HepG2 (cell line): ENCODE results near the gene CSNK1D. TPM values are rescaled to one million over a fixed set of nuclear protein-coding genes. Genes with fewer than 3 reads are reported as not detected.
A peak's percentile ranks its signal among the peaks of the same experiment; 100 is the strongest.

Experiments used
- ATAC-seq: fragments of 200-7000 bp; cut with Tn5 transposase; 3 replicates; pipeline ENCODE4 v1.9.1; 2020; ENCODE audit warnings: mild to moderate bottlenecking, moderate library complexity
- BruUV-seq: library from RNA; stranded (reverse); fragments of 400-500 nt; replicated peaks from 2 replicates; lab custom pipeline; 2021; lab: Mats Ljungman, UMichigan
- CTCF ChIA-PET: fragments of 300-600 bp; formaldehyde crosslinking; extraction: SDS; loops from one replicate; lab custom pipeline; 2021; ENCODE audit warnings: low total read pairs, inconsistent platforms, low intra/inter-chr PET ratio; lab: Yijun Ruan, JAX
- POLR2A ChIA-PET: fragments of 350-600 bp; sonication (Branson Sonifier 250); formaldehyde crosslinking; loops from one replicate; lab custom pipeline; 2020; ENCODE audit warnings: antibody characterized with exemption, inconsistent platforms; lab: Yijun Ruan, JAX
- DNase-seq: peaks from one replicate; pipeline ENCODE4 v3.0.0-alpha.2; 2015; ENCODE audit warnings: low spot score
- FAIRE-seq: peaks from 3 replicates; lab custom pipeline; 2011; peaks lifted over from hg19 to GRCh38; lab: Jason Lieb, UNC
- H2AFZ ChIP-seq: one replicate; pipeline ENCODE4 v1.6.1; 2011; ENCODE audit warnings: low read length, inconsistent platforms
- H3K27ac ChIP-seq: fragments of 300-600 bp; 3 replicates; pipeline ENCODE4 v1.8.0; 2011; ENCODE audit warnings: mixed run types, mild to moderate bottlenecking, mixed read lengths, low read length, inconsistent platforms; ENCODE audit not compliant: insufficient read depth; ENCODE audit errors: extremely low read length
- H3K27me3 ChIP-seq, 2 experiments: fragments of 200-600 bp in 1 of 2; 2 replicates in 1 of 2; 3 replicates in 1 of 2; pipeline versions ENCODE4 v1.6.0 to v1.8.0; 2011; ENCODE audit warnings: low read length in 2 of 2, mild to moderate bottlenecking in 2 of 2, moderate library complexity in 2 of 2, inconsistent platforms in 1 of 2; ENCODE audit not compliant: insufficient read depth in 2 of 2, control insufficient read depth in 1 of 2
- H3K36me3 ChIP-seq, 2 experiments: fragments of 200-600 bp in 1 of 2; replicated peaks in 1 of 2; 2 replicates in 1 of 2; 3 replicates in 1 of 2; pipeline versions ENCODE4 v1.5.1 to v1.8.0; 2011; ENCODE audit warnings: low read length in 2 of 2, inconsistent platforms in 1 of 2; ENCODE audit not compliant: insufficient read depth in 2 of 2, control insufficient read depth in 1 of 2
- H3K4me1 ChIP-seq: 2 replicates; pipeline ENCODE4 v1.5.1; 2012; ENCODE audit warnings: low read length, inconsistent platforms; ENCODE audit not compliant: insufficient read depth
- H3K4me2 ChIP-seq: 2 replicates; pipeline ENCODE4 v1.6.0; 2011; ENCODE audit warnings: low read depth, low read length, inconsistent platforms
- H3K4me3 ChIP-seq, 3 experiments: fragments of 200-600 bp in 1 of 3; sonication (generic), shearing (Covaris generic) in 1 of 3; replicated peaks in 1 of 3; 2 replicates each; pipeline ENCODE4 v1.5.1; 2011 to 2016; ENCODE audit warnings: low read length in 3 of 3, inconsistent platforms in 2 of 3, low read depth in 2 of 3, mild to moderate bottlenecking in 2 of 3, control low read depth in 1 of 3, mixed read lengths in 1 of 3; ENCODE audit not compliant: insufficient read depth in 1 of 3
- H3K79me2 ChIP-seq: one replicate; pipeline ENCODE4 v1.6.1; 2011; ENCODE audit warnings: low read length, inconsistent platforms; ENCODE audit not compliant: insufficient read depth
- H3K9ac ChIP-seq: 2 replicates; pipeline ENCODE4 v1.6.0; 2011; ENCODE audit warnings: mild to moderate bottlenecking, low read depth, low read length, inconsistent platforms; ENCODE audit not compliant: insufficient read depth
- H3K9me3 ChIP-seq: 2 replicates; pipeline ENCODE4 v1.5.1; 2012; ENCODE audit warnings: mild to moderate bottlenecking, low read length
- H4K20me1 ChIP-seq: 2 replicates; pipeline ENCODE4 v1.6.0; 2011; ENCODE audit warnings: inconsistent platforms, mild to moderate bottlenecking, low read length, moderate library complexity; ENCODE audit not compliant: insufficient read depth
- ARNT2 ChIP-seq: sonication (generic); formaldehyde crosslinking; IDR thresholded peaks from 2 replicates; pipeline ENCODE4 v1.8.0; 2022; ENCODE audit warnings: mild to moderate bottlenecking, low read depth, missing genetic modification reagents, moderate library complexity
- CEBPG ChIP-seq: IDR thresholded peaks from 2 replicates; pipeline ENCODE4 v1.6.1; 2016
- HDAC6 ChIP-seq: fragments of 200-600 bp; sonication (generic); IDR thresholded peaks from 2 replicates; pipeline ENCODE4 v1.7.0; 2017; ENCODE audit warnings: mild to moderate bottlenecking, antibody characterized with exemption, low read length, low read depth
- PHB2 ChIP-seq: fragments of 450-650 bp; IDR thresholded peaks from 2 replicates; pipeline ENCODE4 v1.6.1; 2018; ENCODE audit not compliant: partially characterized antibody
- SNAPC2 ChIP-seq: sonication (generic); formaldehyde crosslinking; IDR thresholded peaks from 2 replicates; pipeline ENCODE4 v1.8.1; 2022; ENCODE audit warnings: mild to moderate bottlenecking, missing genetic modification reagents
- TEAD2 ChIP-seq: sonication (generic); formaldehyde crosslinking; IDR thresholded peaks from 2 replicates; pipeline ENCODE4 v1.9.0; 2021; ENCODE audit warnings: missing genetic modification reagents
- TEAD3 ChIP-seq: optimal IDR thresholded peaks from 2 replicates; pipeline ENCODE3; 2016; ENCODE audit warnings: borderline replicate concordance
- ZNF296 ChIP-seq: sonication (generic); formaldehyde crosslinking; conservative IDR thresholded peaks from 2 replicates; pipeline ENCODE4 v1.5.0; 2020; ENCODE audit warnings: mild to moderate bottlenecking, missing genetic modification reagents
- ZNF446 ChIP-seq: sonication (generic); formaldehyde crosslinking; IDR thresholded peaks from 2 replicates; pipeline ENCODE4 v1.5.0; 2020; ENCODE audit warnings: mild to moderate bottlenecking, missing genetic modification reagents
- ZNF564 ChIP-seq: sonication (generic); formaldehyde crosslinking; IDR thresholded peaks from 2 replicates; pipeline ENCODE4 v1.8.1; 2023; ENCODE audit warnings: mild to moderate bottlenecking, missing genetic modification reagents
- ZNF567 ChIP-seq: sonication (generic); formaldehyde crosslinking; IDR thresholded peaks from 2 replicates; pipeline ENCODE4 v1.8.1; 2023; ENCODE audit warnings: mild to moderate bottlenecking, missing genetic modification reagents, borderline replicate concordance
- ZNF619 ChIP-seq: sonication (generic); formaldehyde crosslinking; IDR thresholded peaks from 2 replicates; pipeline ENCODE4 v1.4.0; 2020; ENCODE audit warnings: mild to moderate bottlenecking, missing genetic modification reagents
- ZNF816 ChIP-seq: sonication (generic); formaldehyde crosslinking; IDR thresholded peaks from 2 replicates; pipeline ENCODE4 v1.8.0; 2022; ENCODE audit warnings: missing genetic modification reagents, mild to moderate bottlenecking, borderline replicate concordance
- WGBS: methylation state at CpG from one replicate; pipeline ENCODE4 v1.1.6; 2017; ENCODE audit warnings: low lambda C conversion rate; 5-methylcytosine and 5-hydroxymethylcytosine counted together
- in situ Hi-C: cut with HindIII; loops from 2 replicates; pipeline ENCODE4 v1.10.0; 2017; ENCODE audit warnings: low pct_unique_long_range_greater_than_20kb; ENCODE audit not compliant: extremely low pct_ligation_motif_present
- intact Hi-C: fragments of 100-400 bp; cut with micrococcal nuclease; formaldehyde crosslinking; loops from one replicate; pipeline ENCODE4 v1.10.0; 2022; ENCODE audit not compliant: unreplicated experiment
- polyA plus RNA-seq, 8 experiments: library from polyadenylated mRNA; depleted of rRNA in 3 of 8; stranded (reverse) in 7 of 8; unstranded in 1 of 8; fragments of >200 nt; fragmentation: Illumina TruSeq in 4 of 8; extraction: Trizol in 4 of 8; gene quantifications; 2 replicates each; pipeline versions ENCODE4 v1.2.1 to v1.2.3, GENCODE V29; 2011 to 2016; ENCODE audit warnings: low read depth in 4 of 8, missing spikeins in 1 of 8, mixed read lengths in 1 of 8; ENCODE audit not compliant: insufficient read depth in 1 of 8
- total RNA-seq, 5 experiments: library from RNA; depleted of rRNA; stranded (reverse); fragments of >200 nt; fragmentation: Illumina TruSeq; extraction: Trizol; gene quantifications; 2 replicates each; pipeline ENCODE4 v1.2.3, GENCODE V29; 2016; ENCODE audit warnings: low read depth in 1 of 5
- TF ChIP-seq, protein P1 (sequence below): sonication (generic); formaldehyde crosslinking; conservative IDR thresholded peaks from 2 replicates; pipeline ENCODE4 v1.8.0; 2022; ENCODE audit warnings: mild to moderate bottlenecking, moderate library complexity, missing genetic modification reagents
- TF ChIP-seq, protein P2 (sequence below): sonication (generic); formaldehyde crosslinking; IDR thresholded peaks from 2 replicates; pipeline ENCODE4 v1.5.0; 2020; ENCODE audit warnings: mild to moderate bottlenecking, low read depth, missing genetic modification reagents, borderline replicate concordance
- TF ChIP-seq, protein P3 (sequence below): sonication (generic); formaldehyde crosslinking; IDR thresholded peaks from 2 replicates; pipeline ENCODE4 v1.8.1; 2023; ENCODE audit warnings: mild to moderate bottlenecking, missing genetic modification reagents
- TF ChIP-seq, protein P4 (sequence below): sonication (generic); formaldehyde crosslinking; IDR thresholded peaks from 2 replicates; pipeline ENCODE4 v1.5.0; 2020; ENCODE audit warnings: mild to moderate bottlenecking, missing genetic modification reagents

Gene CSNK1D
- total and polyA plus RNA-seq, 2 of the 13 experiments (the other 11 are each of a cell fraction or from before 2014, with no cell fraction given), result 31.5 to 128 TPM

DNA sequence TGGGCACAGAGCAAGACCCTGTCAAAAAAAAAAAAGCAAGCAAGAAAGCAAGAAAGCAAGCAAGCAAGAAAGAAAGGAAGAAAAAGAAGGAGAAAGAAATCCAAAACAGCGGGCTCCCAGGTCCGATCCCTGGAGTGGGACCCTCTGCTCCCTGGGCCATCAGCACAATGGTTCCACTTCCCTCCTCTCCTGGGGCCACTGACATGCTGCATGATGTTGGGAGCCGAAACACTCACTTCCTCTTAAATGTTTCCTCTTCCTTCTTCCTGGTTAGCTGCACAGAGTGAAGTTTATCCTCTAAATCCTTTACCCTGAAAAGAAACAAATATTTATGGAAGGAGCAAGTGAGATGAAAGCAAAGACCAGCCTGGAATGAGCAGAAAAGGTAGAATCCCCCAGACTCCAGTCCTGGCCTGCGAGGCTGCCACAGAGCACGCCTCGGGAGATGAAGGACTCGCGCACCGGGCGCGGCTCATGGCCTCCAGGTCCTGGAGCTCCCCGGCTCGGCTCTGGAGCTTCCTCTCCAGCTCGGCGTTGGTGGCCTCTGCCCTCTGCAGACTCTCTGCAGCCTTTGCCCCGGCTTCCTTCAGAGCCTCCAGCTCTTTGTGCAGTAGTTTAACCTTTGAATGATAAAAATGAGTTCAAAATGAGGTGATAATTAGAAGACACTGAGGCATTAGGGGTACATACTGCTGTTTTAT lies 79.8 kb downstream of the CSNK1D start:
- ChIA-PET POLR2A (no interaction called here), CTCF (no interaction called here)
- Histone ChIP-seq H2AFZ (no peak overlapping the region), H3K4me3 (no peak overlapping the region), H3K9ac (no peak overlapping the region), H3K36me3 (peaks cover 27 to 44% of the 10 kb centered on the region in 2 experiments; a peak in 4 of 5 replicates), H3K27ac (no peak overlapping the region), H3K4me2 (no peak overlapping the region), H3K4me1 (peaks cover 4% of the 10 kb centered on the region)
- in situ Hi-C loops (no loop called here), intact Hi-C loops (no loop called here)
- ATAC-seq (no peak), DNase-seq (no peak)
- BruUV-seq, result no TSS peak
- no peak for TF ChIP-seq SNAPC2 (CRISPR knock-in tag)
- TF ChIP-seq ZNF296, result no peak
- no peak for TF ChIP-seq TEAD3 (CRISPR knock-in tag)
- no peak for TF ChIP-seq ZNF564 (CRISPR knock-in tag)
- TF ChIP-seq ZNF446 (CRISPR knock-in tag), result no peak
- no peak for TF ChIP-seq TEAD2 (CRISPR knock-in tag)
- TF ChIP-seq, protein P1, sequence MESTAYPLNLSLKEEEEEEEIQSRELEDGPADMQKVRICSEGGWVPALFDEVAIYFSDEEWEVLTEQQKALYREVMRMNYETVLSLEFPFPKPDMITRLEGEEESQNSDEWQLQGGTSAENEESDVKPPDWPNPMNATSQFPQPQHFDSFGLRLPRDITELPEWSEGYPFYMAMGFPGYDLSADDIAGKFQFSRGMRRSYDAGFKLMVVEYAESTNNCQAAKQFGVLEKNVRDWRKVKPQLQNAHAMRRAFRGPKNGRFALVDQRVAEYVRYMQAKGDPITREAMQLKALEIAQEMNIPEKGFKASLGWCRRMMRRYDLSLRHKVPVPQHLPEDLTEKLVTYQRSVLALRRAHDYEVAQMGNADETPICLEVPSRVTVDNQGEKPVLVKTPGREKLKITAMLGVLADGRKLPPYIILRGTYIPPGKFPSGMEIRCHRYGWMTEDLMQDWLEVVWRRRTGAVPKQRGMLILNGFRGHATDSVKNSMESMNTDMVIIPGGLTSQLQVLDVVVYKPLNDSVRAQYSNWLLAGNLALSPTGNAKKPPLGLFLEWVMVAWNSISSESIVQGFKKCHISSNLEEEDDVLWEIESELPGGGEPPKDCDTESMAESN (CRISPR knock-in tag), result no peak
- no peak for TF ChIP-seq CEBPG (CRISPR knock-in tag)
- TF ChIP-seq, protein P2, sequence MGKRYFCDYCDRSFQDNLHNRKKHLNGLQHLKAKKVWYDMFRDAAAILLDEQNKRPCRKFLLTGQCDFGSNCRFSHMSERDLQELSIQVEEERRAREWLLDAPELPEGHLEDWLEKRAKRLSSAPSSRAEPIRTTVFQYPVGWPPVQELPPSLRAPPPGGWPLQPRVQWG (CRISPR knock-in tag), result no peak
- TF ChIP-seq, protein P3, sequence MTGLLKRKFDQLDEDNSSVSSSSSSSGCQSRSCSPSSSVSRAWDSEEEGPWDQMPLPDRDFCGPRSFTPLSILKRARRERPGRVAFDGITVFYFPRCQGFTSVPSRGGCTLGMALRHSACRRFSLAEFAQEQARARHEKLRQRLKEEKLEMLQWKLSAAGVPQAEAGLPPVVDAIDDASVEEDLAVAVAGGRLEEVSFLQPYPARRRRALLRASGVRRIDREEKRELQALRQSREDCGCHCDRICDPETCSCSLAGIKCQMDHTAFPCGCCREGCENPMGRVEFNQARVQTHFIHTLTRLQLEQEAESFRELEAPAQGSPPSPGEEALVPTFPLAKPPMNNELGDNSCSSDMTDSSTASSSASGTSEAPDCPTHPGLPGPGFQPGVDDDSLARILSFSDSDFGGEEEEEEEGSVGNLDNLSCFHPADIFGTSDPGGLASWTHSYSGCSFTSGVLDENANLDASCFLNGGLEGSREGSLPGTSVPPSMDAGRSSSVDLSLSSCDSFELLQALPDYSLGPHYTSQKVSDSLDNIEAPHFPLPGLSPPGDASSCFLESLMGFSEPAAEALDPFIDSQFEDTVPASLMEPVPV, result no peak
- TF ChIP-seq, protein P4, sequence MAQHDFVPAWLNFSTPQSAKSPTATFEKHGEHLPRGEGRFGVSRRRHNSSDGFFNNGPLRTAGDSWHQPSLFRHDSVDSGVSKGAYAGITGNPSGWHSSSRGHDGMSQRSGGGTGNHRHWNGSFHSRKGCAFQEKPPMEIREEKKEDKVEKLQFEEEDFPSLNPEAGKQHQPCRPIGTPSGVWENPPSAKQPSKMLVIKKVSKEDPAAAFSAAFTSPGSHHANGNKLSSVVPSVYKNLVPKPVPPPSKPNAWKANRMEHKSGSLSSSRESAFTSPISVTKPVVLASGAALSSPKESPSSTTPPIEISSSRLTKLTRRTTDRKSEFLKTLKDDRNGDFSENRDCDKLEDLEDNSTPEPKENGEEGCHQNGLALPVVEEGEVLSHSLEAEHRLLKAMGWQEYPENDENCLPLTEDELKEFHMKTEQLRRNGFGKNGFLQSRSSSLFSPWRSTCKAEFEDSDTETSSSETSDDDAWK (CRISPR knock-in tag), result no peak
- no peak for TF ChIP-seq ZNF816 (CRISPR knock-in tag)
- TF ChIP-seq ZNF619, result no peak
- no peak for TF ChIP-seq ZNF567 (CRISPR knock-in tag)
- TF ChIP-seq HDAC6, result no peak
- TF ChIP-seq PHB2, result no peak
- no peak for TF ChIP-seq ARNT2
- TF ChIP-seq, all 625 proteins: peak for 0
- Histone ChIP-seq H3K9me3 (no peaks in the 10 kb centered on the region), H4K20me1 (no peaks in the 10 kb centered on the region), H3K79me2 (no peaks in the 10 kb centered on the region), H3K27me3 (no peaks in the 10 kb centered on the region)
- WGBS, result 95% methylated on average over 16 of the region's 16 CpGs
- peak; percentile 98 for FAIRE-seq
